Hepatocyte (in vitro differentiated cells): ENCODE data around the gene CDC42EP1.

Source experiments
- CTCF ChIP-seq: fragments of 200-600 bp; sonication (generic); IDR thresholded peaks from 2 replicates; pipeline ENCODE4 v1.5.1; 2016; ENCODE audit warnings: antibody characterized with exemption, mild to moderate bottlenecking; ENCODE audit not compliant: poor library complexity
- EZH2 ChIP-seq: fragments of 200-600 bp; sonication (generic); IDR thresholded peaks from 2 replicates; pipeline ENCODE4 v1.6.1; 2016; ENCODE audit warnings: antibody characterized with exemption, mild to moderate bottlenecking, borderline replicate concordance
- EZH2phosphoT487 ChIP-seq: fragments of 200-600 bp; sonication (generic); IDR thresholded peaks from one replicate; pipeline ENCODE4 v1.6.1; 2018; ENCODE audit warnings: antibody characterized with exemption, mild to moderate bottlenecking, low read depth, moderate library complexity; ENCODE audit not compliant: unreplicated experiment, severe bottlenecking

- TF ChIP-seq CTCF (no peak), EZH2 (no peak), EZH2phosphoT487 (no peak)
These were observed 40.9 kb downstream of the CDC42EP1 start for GRCh38 chr22:37601203-37601539.
